Measurements from ENCODE around the gene CCDC30. TPM values are rescaled to one million over a fixed set of nuclear protein-coding genes. Genes with fewer than 3 reads are reported as not detected.

Gene CCDC30
- total RNA-seq, 4 donors from 2014 or later, result 1.8 to 29.4 (median 7.4) TPM

DNA sequence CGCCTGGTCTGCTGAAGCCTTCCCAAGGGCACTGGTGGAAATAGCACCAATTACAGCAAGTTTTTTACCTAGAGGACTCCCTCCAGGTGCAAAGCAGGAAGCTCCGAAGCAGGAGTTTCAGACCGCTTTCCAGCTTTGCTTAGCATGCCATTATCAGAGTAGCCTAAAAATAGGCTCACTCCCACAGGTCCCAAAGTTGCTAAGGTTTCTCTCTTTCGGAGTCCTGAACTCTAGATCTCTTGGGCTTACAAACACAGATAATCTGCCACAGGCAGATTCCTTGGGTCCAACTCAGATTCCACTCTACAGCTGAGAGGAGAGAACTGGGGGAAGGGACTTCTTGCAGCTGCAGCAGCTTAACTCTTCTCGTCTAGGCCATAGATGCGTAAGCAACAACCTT is 29.7 kb upstream of the CCDC30 start:
- Histone ChIP-seq H3K27me3 (no peaks in the 10 kb centered on the region), H3K9me3 (no peaks in the 10 kb centered on the region), H3K4me3 (no peak overlapping the region), H3K27ac (no peak overlapping the region), H3K4me1 (peaks cover 0 to 8% (median 3%) of the 10 kb centered on the region in 4 donors), H3K36me3 (no peaks in the 10 kb centered on the region)
- no peak for TF ChIP-seq POLR2A (IDR thresholded peaks at IDR 0.05)
- TF ChIP-seq, protein P1, sequence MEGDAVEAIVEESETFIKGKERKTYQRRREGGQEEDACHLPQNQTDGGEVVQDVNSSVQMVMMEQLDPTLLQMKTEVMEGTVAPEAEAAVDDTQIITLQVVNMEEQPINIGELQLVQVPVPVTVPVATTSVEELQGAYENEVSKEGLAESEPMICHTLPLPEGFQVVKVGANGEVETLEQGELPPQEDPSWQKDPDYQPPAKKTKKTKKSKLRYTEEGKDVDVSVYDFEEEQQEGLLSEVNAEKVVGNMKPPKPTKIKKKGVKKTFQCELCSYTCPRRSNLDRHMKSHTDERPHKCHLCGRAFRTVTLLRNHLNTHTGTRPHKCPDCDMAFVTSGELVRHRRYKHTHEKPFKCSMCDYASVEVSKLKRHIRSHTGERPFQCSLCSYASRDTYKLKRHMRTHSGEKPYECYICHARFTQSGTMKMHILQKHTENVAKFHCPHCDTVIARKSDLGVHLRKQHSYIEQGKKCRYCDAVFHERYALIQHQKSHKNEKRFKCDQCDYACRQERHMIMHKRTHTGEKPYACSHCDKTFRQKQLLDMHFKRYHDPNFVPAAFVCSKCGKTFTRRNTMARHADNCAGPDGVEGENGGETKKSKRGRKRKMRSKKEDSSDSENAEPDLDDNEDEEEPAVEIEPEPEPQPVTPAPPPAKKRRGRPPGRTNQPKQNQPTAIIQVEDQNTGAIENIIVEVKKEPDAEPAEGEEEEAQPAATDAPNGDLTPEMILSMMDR (IDR thresholded peaks at IDR 0.05), result no peak
- DNase-seq, result no peak

DNA sequence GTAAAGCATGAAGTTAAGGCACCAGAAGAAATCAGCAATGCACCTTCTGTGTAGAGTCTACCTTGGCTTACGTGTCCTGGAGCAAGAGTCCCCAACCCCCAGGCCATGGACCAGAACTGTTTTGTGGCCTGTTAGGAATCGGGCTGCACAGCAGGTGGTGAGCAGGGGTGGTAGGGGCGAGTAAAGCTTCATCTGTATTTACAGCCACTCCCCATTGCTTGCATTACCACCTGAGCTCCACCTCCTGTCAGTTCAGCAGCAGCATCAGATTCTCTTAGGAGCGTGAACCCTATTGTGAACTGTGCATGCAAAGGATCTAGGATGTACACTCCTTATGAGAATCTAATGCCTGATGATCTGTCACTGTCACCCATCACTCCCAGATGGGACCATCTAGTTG is 28.7 kb upstream of the CCDC30 start:
- no peaks in the 10 kb centered on the region for H3K36me3 ChIP-seq
- no peak for TF ChIP-seq POLR2A (IDR thresholded peaks at IDR 0.05)
- TF ChIP-seq, protein P1 (IDR thresholded peaks at IDR 0.05), result no peak

DNA sequence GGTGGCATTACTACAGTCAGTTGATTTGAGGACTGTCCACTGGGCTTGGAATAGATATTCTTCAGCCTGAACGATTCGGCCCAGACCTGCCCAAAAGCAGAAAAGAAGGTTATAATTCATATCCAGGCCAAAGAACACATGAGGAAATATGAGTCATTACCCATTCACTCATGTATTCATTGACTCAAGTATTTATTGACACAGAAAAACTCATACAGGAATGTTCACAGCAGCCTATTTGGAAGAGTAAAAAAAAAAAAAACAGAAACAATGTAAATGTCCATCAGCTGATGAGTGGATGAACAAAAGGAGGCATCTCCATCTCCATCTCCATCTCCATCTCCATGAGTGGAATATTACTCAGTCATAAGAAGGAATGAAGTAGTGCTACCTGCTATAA is 23.1 kb upstream of the CCDC30 start:
- no peaks in the 10 kb centered on the region for H3K36me3 ChIP-seq
- peaks cover 0 to 4% (median 0%) of the 10 kb centered on the region in 4 donors for H3K4me1 ChIP-seq
- no peaks in the 10 kb centered on the region for H3K27me3 ChIP-seq
- DNase-seq, result no peak
- TF ChIP-seq, protein P1 (IDR thresholded peaks at IDR 0.05), result no peak
- no peak for TF ChIP-seq POLR2A (IDR thresholded peaks at IDR 0.05)
- H3K27ac ChIP-seq, result no peak overlapping the region
- no peaks in the 10 kb centered on the region for H3K9me3 ChIP-seq
- H3K4me3 ChIP-seq, result no peak overlapping the region

More for the DNA sequence above, 28.7 kb upstream of the CCDC30 start:
- Histone ChIP-seq H3K9me3 (no peaks in the 10 kb centered on the region), H3K27ac (no peak overlapping the region), H3K27me3 (no peaks in the 10 kb centered on the region), H3K4me3 (no peak overlapping the region), H3K4me1 (peaks cover 0 to 8% (median 3%) of the 10 kb centered on the region in 4 donors)
- no peak for DNase-seq

DNA sequence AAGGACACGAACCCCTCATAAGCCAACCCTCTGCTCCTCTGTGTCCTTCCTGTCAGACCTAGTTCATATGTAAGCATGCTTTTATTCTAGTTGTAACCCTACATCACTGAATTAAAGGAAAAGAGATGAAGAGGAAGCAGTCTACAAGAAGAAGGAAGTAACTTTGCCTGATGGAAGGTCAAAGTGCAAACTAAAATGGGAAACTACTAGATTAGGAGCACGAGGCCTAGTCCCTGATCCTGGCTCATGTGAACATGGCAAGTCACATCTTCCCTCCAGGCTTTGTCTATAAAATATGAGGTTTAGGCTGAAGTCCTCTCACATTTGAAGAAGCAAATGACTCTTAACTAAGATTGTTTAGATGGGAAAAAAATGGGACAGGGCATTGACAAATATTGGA is 20.4 kb upstream of the CCDC30 start:
- TF ChIP-seq POLR2A (IDR thresholded peaks at IDR 0.05), result no peak
- TF ChIP-seq, protein P1 (IDR thresholded peaks at IDR 0.05), result no peak
- Histone ChIP-seq H3K27ac (no peak overlapping the region), H3K4me3 (no peak overlapping the region), H3K9me3 (no peaks in the 10 kb centered on the region), H3K27me3 (no peaks in the 10 kb centered on the region), H3K4me1 (peaks cover 0 to 4% (median 0%) of the 10 kb centered on the region in 4 donors), H3K36me3 (no peaks in the 10 kb centered on the region)
- no peak for DNase-seq

DNA sequence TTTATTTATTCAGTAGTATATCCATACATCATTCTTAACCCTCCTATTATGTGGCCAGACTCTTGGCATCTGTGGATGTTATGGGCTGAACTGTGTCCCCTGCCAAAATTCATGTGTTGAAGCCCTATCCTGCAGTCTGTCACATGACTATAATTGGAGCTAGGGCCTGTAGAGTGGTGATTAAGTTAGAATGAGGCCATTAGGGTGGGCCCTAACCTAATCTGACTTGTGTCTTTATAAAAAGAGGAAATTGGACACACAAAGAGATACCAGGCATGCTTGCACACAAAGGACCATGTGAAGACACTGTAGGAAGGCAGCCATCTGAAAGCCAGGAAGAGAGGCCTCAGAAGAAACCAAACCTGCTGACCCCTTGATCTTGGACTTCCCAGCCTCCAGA is 13.8 kb upstream of the CCDC30 start:
- TF ChIP-seq POLR2A (IDR thresholded peaks at IDR 0.05), result no peak
- TF ChIP-seq, protein P1 (IDR thresholded peaks at IDR 0.05), result no peak

DNA sequence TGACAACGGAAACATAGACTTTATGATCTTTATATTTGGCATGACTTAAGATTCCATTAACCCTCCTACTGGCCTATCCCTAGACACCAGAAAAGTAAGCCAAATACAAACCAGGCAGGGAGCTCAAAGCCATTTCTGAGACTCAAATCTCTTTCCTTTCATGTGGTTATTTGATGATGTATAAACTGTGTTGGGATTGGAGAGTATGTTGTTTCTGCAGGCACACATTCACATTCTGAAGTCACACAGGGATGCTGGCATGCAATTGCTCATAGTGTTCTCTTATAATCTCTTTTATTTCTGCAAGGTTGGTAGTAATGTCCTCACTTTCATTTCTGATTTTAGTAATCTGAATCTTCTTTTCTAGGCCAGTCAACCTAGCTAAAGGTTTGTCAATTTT is 13.0 kb upstream of the CCDC30 start:
- Histone ChIP-seq H3K27ac (no peak overlapping the region), H3K4me1 (peaks cover 0 to under 1% (median 0%) of the 10 kb centered on the region in 4 donors), H3K4me3 (no peak overlapping the region), H3K9me3 (no peaks in the 10 kb centered on the region), H3K27me3 (no peaks in the 10 kb centered on the region), H3K36me3 (no peaks in the 10 kb centered on the region)
- TF ChIP-seq, protein P1 (IDR thresholded peaks at IDR 0.05), result no peak
- TF ChIP-seq POLR2A (IDR thresholded peaks at IDR 0.05), result no peak
- no peak for DNase-seq

More for the DNA sequence above, 13.8 kb upstream of the CCDC30 start:
- Histone ChIP-seq H3K27me3 (no peaks in the 10 kb centered on the region), H3K27ac (no peak overlapping the region), H3K36me3 (no peaks in the 10 kb centered on the region), H3K9me3 (no peaks in the 10 kb centered on the region), H3K4me1 (no peaks in the 10 kb centered on the region), H3K4me3 (no peak overlapping the region)
- no peak for DNase-seq
